ENCODE measurements around the gene KDM5B.

DNA sequence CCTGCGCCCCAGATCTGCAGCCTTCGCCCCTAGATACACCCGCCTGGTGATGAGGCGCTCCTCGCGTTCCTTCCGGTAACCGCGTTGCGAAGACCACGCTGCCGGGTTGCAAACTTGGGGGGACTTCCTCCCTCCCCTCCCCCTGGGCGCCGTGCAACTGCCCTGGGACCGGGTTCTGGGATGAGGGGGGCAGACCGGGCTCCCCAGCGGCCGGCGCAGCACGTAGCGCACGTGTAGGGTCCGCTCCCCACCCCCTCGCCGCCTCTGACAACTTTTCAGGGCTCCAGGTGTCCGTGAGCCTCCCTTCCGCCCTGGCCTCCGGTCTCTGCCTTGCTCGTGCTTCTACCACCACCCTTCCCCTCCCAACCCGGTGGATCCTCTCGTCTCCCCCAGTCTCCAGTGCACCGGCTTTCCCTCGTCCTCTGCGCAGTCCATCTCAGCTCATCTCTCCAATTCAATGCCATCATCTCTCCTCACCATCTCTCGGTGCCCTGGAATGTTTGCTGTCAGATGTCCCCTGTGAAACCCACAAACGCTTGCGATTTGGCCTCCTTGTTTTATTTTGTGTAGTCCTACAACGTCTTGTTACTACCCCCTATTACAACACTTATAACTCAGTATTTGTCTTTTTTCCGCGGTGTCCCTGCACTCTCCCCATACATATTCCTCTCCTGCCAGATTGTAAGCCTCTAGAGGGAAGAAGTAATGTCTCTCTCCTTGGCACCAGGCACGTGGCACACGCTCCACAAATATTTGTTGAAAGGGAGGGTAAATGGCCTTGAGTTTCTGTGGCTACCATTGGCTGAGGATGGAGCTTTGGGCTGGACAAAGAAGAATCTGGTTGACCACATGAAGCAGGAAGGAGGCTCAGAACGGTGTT is 3.3 kb upstream of the KDM5B start:
- no peak for TF ChIP-seq RAD21 (IDR thresholded peaks at IDR 0.05; ENCODE audit: low read depth)
- TF ChIP-seq, protein P1, sequence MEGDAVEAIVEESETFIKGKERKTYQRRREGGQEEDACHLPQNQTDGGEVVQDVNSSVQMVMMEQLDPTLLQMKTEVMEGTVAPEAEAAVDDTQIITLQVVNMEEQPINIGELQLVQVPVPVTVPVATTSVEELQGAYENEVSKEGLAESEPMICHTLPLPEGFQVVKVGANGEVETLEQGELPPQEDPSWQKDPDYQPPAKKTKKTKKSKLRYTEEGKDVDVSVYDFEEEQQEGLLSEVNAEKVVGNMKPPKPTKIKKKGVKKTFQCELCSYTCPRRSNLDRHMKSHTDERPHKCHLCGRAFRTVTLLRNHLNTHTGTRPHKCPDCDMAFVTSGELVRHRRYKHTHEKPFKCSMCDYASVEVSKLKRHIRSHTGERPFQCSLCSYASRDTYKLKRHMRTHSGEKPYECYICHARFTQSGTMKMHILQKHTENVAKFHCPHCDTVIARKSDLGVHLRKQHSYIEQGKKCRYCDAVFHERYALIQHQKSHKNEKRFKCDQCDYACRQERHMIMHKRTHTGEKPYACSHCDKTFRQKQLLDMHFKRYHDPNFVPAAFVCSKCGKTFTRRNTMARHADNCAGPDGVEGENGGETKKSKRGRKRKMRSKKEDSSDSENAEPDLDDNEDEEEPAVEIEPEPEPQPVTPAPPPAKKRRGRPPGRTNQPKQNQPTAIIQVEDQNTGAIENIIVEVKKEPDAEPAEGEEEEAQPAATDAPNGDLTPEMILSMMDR (IDR thresholded peaks at IDR 0.05 in 2 of 3, conservative IDR thresholded peaks at IDR 0.05 in 1 of 3; ENCODE audit: borderline replicate concordance in 1 of 3, insufficient read depth in 1 of 3, low read depth in 2 of 3, low read length in 2 of 3): no peak
- TF ChIP-seq YY1 (IDR thresholded peaks at IDR 0.05; ENCODE audit: extremely low read depth, insufficient replicate concordance, low read depth, low read length): no peak
- no peak for TF ChIP-seq POLR2A (IDR thresholded peaks at IDR 0.05; ENCODE audit: borderline replicate concordance, extremely low read depth, insufficient read depth, insufficient read length)
- TF ChIP-seq, protein P2, sequence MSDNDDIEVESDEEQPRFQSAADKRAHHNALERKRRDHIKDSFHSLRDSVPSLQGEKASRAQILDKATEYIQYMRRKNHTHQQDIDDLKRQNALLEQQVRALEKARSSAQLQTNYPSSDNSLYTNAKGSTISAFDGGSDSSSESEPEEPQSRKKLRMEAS (IDR thresholded peaks at IDR 0.05): no peak
- no peak for TF ChIP-seq FOSL1 (IDR thresholded peaks at IDR 0.05; ENCODE audit: low read depth)
- no peak for TF ChIP-seq CBX3 (IDR thresholded peaks at IDR 0.05; ENCODE audit: low read depth)
- no peak for TF ChIP-seq POLR2AphosphoS5 (IDR thresholded peaks at IDR 0.05; ENCODE audit: low read depth, low read length)
- TF ChIP-seq EGR1 (IDR thresholded peaks at IDR 0.05; ENCODE audit: low read depth): no peak
- TF ChIP-seq CEBPB (IDR thresholded peaks at IDR 0.05; ENCODE audit: low read depth): no peak
- no peak for TF ChIP-seq EZH2 (IDR thresholded peaks at IDR 0.05)

All from HCT116 (cell line).